HEK293 (cell line): ENCODE measurements around the gene PACRGL.
A peak's percentile ranks its signal among the peaks of the same experiment; 100 is the strongest.

ENCODE experiments used
- CTCF ChIA-PET: fragments of 350-600 bp; formaldehyde crosslinking; extraction: SDS; loops from one replicate; lab custom pipeline; 2021; ENCODE audit warnings: antibody characterized with exemption; lab: Yijun Ruan, JAX
- POLR2A ChIA-PET: fragments of 300-600 bp; formaldehyde crosslinking; extraction: SDS; loops from one replicate; lab custom pipeline; 2020; ENCODE audit warnings: antibody characterized with exemption, inconsistent platforms; lab: Yijun Ruan, JAX
- H3K27ac ChIP-seq: fragments of 200-500 bp; sonication (Bioruptor generic); 2 replicates; pipeline ENCODE4 v1.5.1; 2014; ENCODE audit warnings: low read depth, low read length, control low read depth, inconsistent platforms; ENCODE audit errors: extremely low read depth
- H3K36me3 ChIP-seq, 2 experiments: fragments of 200-500 bp in 1 of 2; sonication (Bioruptor generic) in 1 of 2; 1 replicate in 1 of 2; 2 replicates in 1 of 2; pipeline ENCODE4 v1.5.1; 2014 to 2017; ENCODE audit warnings: inconsistent platforms in 2 of 2, low read length in 2 of 2; ENCODE audit not compliant: control insufficient read depth in 2 of 2, insufficient read depth in 1 of 2
- H3K4me1 ChIP-seq: fragments of 200-500 bp; sonication (Bioruptor generic); 2 replicates; pipeline ENCODE4 v1.5.1; 2014; ENCODE audit warnings: mild to moderate bottlenecking, low read length, inconsistent platforms; ENCODE audit not compliant: control insufficient read depth, insufficient read depth
- H3K4me3 ChIP-seq: 2 replicates; pipeline ENCODE4 v1.5.1; 2011; ENCODE audit warnings: low read depth, mild to moderate bottlenecking, control low read depth, low read length, moderate library complexity
- H3K9me3 ChIP-seq: fragments of 200-500 bp; sonication (Bioruptor generic); 2 replicates; pipeline ENCODE4 v1.5.1; 2014; ENCODE audit warnings: low read depth, low read length, inconsistent platforms; ENCODE audit not compliant: control insufficient read depth, insufficient read depth
- BCL11A ChIP-seq: fragments of 450-650 bp; formaldehyde crosslinking; IDR thresholded peaks from 2 replicates; pipeline ENCODE4 v1.5.1; 2016; ENCODE audit warnings: low read depth, missing biosample characterization, missing genetic modification characterization
- HIC1 ChIP-seq: fragments of 450-650 bp; formaldehyde crosslinking; IDR thresholded peaks from 2 replicates; pipeline ENCODE4 v1.5.1; 2016; ENCODE audit warnings: missing biosample characterization, missing genetic modification characterization
- KLF7 ChIP-seq: fragments of 450-650 bp; formaldehyde crosslinking; IDR thresholded peaks from 2 replicates; pipeline ENCODE4 v1.5.1; 2016; ENCODE audit warnings: missing biosample characterization, missing genetic modification characterization, borderline replicate concordance
- KLF8 ChIP-seq: fragments of 450-650 bp; formaldehyde crosslinking; IDR thresholded peaks from 2 replicates; pipeline ENCODE4 v1.5.1; 2016; ENCODE audit warnings: missing biosample characterization, missing genetic modification characterization
- WT1 ChIP-seq: fragments of 450-650 bp; formaldehyde crosslinking; IDR thresholded peaks from 2 replicates; pipeline ENCODE4 v1.5.1; 2016; ENCODE audit warnings: missing biosample characterization, missing genetic modification characterization
- ZNF112 ChIP-seq: fragments of 450-650 bp; formaldehyde crosslinking; IDR thresholded peaks from 2 replicates; pipeline ENCODE4 v1.5.0; 2017; ENCODE audit warnings: missing biosample characterization, missing genetic modification characterization
- ZNF18 ChIP-seq: fragments of 450-650 bp; formaldehyde crosslinking; IDR thresholded peaks from 2 replicates; pipeline ENCODE4 v1.5.1; 2016; ENCODE audit warnings: missing biosample characterization, missing genetic modification characterization
- ZNF239 ChIP-seq: fragments of 450-650 bp; formaldehyde crosslinking; IDR thresholded peaks from 2 replicates; pipeline ENCODE4 v1.5.1; 2016; ENCODE audit warnings: missing biosample characterization, missing genetic modification characterization
- ZNF558 ChIP-seq: fragments of 450-650 bp; formaldehyde crosslinking; IDR thresholded peaks from 2 replicates; pipeline ENCODE4 v1.5.1; 2016; ENCODE audit warnings: missing biosample characterization, missing genetic modification characterization
- ZNF654 ChIP-seq: fragments of 450-650 bp; formaldehyde crosslinking; IDR thresholded peaks from 2 replicates; pipeline ENCODE4 v1.5.1; 2016; ENCODE audit warnings: low read depth, missing biosample characterization, missing genetic modification characterization
- ZNF677 ChIP-seq: fragments of 450-650 bp; IDR thresholded peaks from 2 replicates; pipeline ENCODE4 v1.5.0; 2018; ENCODE audit warnings: missing biosample characterization, mild to moderate bottlenecking, missing genetic modification characterization, moderate library complexity
- ZNF777 ChIP-seq: fragments of 450-650 bp; formaldehyde crosslinking; IDR thresholded peaks from 2 replicates; pipeline ENCODE4 v1.5.1; 2017; ENCODE audit warnings: missing biosample characterization, missing genetic modification characterization, borderline replicate concordance
- ZNF792 ChIP-seq: fragments of 450-650 bp; formaldehyde crosslinking; IDR thresholded peaks from 2 replicates; pipeline ENCODE4 v1.5.1; 2016; ENCODE audit warnings: missing biosample characterization, missing genetic modification characterization
- ZNF843 ChIP-seq: fragments of 450-650 bp; formaldehyde crosslinking; IDR thresholded peaks from 2 replicates; pipeline ENCODE4 v1.5.1; 2016; ENCODE audit warnings: missing biosample characterization, missing genetic modification characterization
- TF ChIP-seq, protein P1 (sequence below): fragments of 450-650 bp; formaldehyde crosslinking; optimal IDR thresholded peaks from 2 replicates; pipeline ENCODE3; 2016; ENCODE audit warnings: missing biosample characterization, mild to moderate bottlenecking, missing genetic modification characterization
- TF ChIP-seq, protein P2 (sequence below): fragments of 450-650 bp; formaldehyde crosslinking; IDR thresholded peaks from 2 replicates; pipeline ENCODE4 v1.5.1; 2016; ENCODE audit warnings: missing biosample characterization, missing genetic modification characterization, borderline replicate concordance
- TF ChIP-seq, protein P3 (sequence below): fragments of 450-650 bp; formaldehyde crosslinking; IDR thresholded peaks from 2 replicates; pipeline ENCODE4 v1.5.1; 2016; ENCODE audit warnings: missing biosample characterization, missing genetic modification characterization, borderline replicate concordance
- TF ChIP-seq, protein P4 (sequence below): fragments of 450-650 bp; formaldehyde crosslinking; IDR thresholded peaks from 2 replicates; pipeline ENCODE4 v1.5.1; 2016; ENCODE audit warnings: missing biosample characterization, missing genetic modification characterization

PACRGL gene

DNA sequence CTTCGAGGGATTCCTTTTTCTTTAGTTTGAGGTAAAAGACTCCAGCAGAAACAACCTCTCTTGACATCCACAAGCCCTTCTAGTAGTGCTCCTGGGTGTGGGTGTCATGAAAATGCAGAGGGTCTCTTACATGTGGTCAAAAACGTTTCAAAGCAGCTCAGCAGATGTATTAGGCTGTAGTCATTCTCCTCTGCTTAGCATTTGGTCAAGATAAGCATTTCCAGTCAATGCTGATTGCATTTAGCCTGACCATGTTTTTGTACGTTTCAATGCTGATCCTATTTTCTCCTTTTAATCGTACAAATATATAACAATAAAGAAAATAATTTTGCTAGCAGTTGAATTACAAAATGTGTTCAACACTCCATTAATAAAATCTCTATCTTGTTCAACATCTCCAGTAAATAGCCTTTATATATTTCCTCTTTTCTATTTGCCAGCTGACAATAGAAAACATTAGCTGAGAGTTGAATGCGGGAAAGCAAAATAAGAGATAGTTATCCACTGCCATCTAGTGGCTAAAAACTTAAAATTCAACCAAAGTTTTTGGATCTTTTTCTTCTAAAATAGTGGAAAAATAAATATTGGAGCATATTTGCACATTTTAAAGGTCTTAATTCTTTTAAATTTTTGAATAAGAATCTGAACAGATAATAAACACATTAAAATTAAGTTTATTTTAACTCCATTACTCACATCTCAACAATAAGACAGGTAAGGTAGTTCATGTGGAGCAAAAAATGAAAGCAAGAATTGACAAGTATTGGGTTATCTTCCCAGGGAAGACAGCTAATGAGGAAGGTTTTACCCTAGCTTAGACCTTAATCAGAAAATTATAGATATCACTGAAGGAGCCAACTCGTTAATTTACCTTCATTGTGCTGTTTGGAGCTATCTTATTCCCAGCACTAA, 15.2 kb upstream of the PACRGL start:
- Histone ChIP-seq H3K36me3 (no peaks in the 10 kb centered on the region), H3K4me3 (no peak overlapping the region), H3K9me3 (no peaks in the 10 kb centered on the region), H3K4me1 (no peaks in the 10 kb centered on the region), H3K27ac (no peak overlapping the region)
- POLR2A ChIA-PET: interaction anchor here (0.9 kb wide), 1 partner anchor 432 kb away, joined by 4 read pairs; no protein-coding TSS in a partner anchor
- TF ChIP-seq ZNF654 (peak; percentile 77), KLF7 (tag by site-specific recombination) (no peak)
- TF ChIP-seq, all 188 proteins: peak for 1
- CTCF ChIA-PET: interaction anchor here (0.5 to 1.6 kb wide), 15 partner anchors 8 to 1546 kb away, joined by 3 to 7 read pairs (median 4); no protein-coding TSS in a partner anchor

- Histone ChIP-seq H3K9me3 (no peaks in the 10 kb centered on the region), H3K4me3 (no peak overlapping the region), H3K27ac (no peak overlapping the region), H3K4me1 (no peaks in the 10 kb centered on the region), H3K36me3 (no peaks in the 10 kb centered on the region)
- ChIA-PET POLR2A (no interaction called here), CTCF (interaction anchor here (0.7 to 1.2 kb wide), 2 partner anchors 440 to 1232 kb away, joined by 3 to 4 read pairs; no protein-coding TSS in a partner anchor)
- TF ChIP-seq ZNF112 (tag by site-specific recombination) (no peak), ZNF677 (no peak), ZNF792 (tag by site-specific recombination) (no peak), ZNF239 (tag by site-specific recombination) (no peak), ZNF558 (no peak), HIC1 (tag by site-specific recombination) (no peak), WT1 (tag by site-specific recombination) (no peak), ZNF777 (tag by site-specific recombination) (no peak), ZNF843 (tag by site-specific recombination) (no peak), BCL11A (tag by site-specific recombination) (no peak), KLF8 (tag by site-specific recombination) (no peak), ZNF18 (tag by site-specific recombination) (no peak), KLF7 (tag by site-specific recombination) (no peak)
- TF ChIP-seq, protein P1, sequence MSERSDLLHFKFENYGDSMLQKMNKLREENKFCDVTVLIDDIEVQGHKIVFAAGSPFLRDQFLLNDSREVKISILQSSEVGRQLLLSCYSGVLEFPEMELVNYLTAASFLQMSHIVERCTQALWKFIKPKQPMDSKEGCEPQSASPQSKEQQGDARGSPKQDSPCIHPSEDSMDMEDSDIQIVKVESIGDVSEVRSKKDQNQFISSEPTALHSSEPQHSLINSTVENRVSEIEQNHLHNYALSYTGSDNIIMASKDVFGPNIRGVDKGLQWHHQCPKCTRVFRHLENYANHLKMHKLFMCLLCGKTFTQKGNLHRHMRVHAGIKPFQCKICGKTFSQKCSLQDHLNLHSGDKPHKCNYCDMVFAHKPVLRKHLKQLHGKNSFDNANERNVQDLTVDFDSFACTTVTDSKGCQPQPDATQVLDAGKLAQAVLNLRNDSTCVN: no peak
- TF ChIP-seq, protein P2, sequence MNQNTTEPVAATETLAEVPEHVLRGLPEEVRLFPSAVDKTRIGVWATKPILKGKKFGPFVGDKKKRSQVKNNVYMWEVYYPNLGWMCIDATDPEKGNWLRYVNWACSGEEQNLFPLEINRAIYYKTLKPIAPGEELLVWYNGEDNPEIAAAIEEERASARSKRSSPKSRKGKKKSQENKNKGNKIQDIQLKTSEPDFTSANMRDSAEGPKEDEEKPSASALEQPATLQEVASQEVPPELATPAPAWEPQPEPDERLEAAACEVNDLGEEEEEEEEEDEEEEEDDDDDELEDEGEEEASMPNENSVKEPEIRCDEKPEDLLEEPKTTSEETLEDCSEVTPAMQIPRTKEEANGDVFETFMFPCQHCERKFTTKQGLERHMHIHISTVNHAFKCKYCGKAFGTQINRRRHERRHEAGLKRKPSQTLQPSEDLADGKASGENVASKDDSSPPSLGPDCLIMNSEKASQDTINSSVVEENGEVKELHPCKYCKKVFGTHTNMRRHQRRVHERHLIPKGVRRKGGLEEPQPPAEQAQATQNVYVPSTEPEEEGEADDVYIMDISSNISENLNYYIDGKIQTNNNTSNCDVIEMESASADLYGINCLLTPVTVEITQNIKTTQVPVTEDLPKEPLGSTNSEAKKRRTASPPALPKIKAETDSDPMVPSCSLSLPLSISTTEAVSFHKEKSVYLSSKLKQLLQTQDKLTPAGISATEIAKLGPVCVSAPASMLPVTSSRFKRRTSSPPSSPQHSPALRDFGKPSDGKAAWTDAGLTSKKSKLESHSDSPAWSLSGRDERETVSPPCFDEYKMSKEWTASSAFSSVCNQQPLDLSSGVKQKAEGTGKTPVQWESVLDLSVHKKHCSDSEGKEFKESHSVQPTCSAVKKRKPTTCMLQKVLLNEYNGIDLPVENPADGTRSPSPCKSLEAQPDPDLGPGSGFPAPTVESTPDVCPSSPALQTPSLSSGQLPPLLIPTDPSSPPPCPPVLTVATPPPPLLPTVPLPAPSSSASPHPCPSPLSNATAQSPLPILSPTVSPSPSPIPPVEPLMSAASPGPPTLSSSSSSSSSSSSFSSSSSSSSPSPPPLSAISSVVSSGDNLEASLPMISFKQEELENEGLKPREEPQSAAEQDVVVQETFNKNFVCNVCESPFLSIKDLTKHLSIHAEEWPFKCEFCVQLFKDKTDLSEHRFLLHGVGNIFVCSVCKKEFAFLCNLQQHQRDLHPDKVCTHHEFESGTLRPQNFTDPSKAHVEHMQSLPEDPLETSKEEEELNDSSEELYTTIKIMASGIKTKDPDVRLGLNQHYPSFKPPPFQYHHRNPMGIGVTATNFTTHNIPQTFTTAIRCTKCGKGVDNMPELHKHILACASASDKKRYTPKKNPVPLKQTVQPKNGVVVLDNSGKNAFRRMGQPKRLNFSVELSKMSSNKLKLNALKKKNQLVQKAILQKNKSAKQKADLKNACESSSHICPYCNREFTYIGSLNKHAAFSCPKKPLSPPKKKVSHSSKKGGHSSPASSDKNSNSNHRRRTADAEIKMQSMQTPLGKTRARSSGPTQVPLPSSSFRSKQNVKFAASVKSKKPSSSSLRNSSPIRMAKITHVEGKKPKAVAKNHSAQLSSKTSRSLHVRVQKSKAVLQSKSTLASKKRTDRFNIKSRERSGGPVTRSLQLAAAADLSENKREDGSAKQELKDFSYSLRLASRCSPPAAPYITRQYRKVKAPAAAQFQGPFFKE (tag by site-specific recombination): no peak
- TF ChIP-seq, protein P3, sequence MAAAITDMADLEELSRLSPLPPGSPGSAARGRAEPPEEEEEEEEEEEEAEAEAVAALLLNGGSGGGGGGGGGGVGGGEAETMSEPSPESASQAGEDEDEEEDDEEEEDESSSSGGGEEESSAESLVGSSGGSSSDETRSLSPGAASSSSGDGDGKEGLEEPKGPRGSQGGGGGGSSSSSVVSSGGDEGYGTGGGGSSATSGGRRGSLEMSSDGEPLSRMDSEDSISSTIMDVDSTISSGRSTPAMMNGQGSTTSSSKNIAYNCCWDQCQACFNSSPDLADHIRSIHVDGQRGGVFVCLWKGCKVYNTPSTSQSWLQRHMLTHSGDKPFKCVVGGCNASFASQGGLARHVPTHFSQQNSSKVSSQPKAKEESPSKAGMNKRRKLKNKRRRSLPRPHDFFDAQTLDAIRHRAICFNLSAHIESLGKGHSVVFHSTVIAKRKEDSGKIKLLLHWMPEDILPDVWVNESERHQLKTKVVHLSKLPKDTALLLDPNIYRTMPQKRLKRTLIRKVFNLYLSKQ (tag by site-specific recombination): no peak
- TF ChIP-seq, protein P4, sequence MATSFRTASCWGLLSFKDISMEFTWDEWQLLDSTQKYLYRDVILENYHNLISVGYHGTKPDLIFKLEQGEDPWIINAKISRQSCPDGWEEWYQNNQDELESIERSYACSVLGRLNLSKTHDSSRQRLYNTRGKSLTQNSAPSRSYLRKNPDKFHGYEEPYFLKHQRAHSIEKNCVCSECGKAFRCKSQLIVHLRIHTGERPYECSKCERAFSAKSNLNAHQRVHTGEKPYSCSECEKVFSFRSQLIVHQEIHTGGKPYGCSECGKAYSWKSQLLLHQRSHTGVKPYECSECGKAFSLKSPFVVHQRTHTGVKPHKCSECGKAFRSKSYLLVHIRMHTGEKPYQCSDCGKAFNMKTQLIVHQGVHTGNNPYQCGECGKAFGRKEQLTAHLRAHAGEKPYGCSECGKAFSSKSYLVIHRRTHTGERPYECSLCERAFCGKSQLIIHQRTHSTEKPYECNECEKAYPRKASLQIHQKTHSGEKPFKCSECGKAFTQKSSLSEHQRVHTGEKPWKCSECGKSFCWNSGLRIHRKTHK: no peak
These were observed 12.4 kb upstream of the PACRGL start for GRCh38 chr4:20687864-20688263.
